ENCODE data around the gene TMEM89.

TMEM89 gene

GRCh38 chr3:48600711-48601621 is 20.6 kb downstream of the TMEM89 start:
- no CpG with 5 or more reads among the region's 19 CpGs for WGBS, 2 donors (ENCODE audit: extremely low coverage in 2 of 2, insufficient read length in 2 of 2, insufficient replicate concordance in 1 of 2)
- H2BK12ac ChIP-seq (ENCODE audit: low read length), result no peak overlapping the region
- no peak overlapping the region for H3K27ac ChIP-seq (replicated peaks; ENCODE audit: low read length)
- no peaks in the 10 kb centered on the region for H3K9me3 ChIP-seq (replicated peaks in 1 of 2; ENCODE audit: control insufficient read depth in 2 of 2, insufficient read depth in 1 of 2, low read depth in 1 of 2, low read length in 2 of 2)
- H2AFZ ChIP-seq (ENCODE audit: low read length), result no peak overlapping the region
- no peak overlapping the region for H2BK120ac ChIP-seq (ENCODE audit: low read depth, low read length)
- H2BK5ac ChIP-seq (ENCODE audit: low read length), result no peak overlapping the region
- H3K23ac ChIP-seq (ENCODE audit: low read depth, low read length, poor library complexity), result peak overlapping the region; percentile 37
- H3K4me2 ChIP-seq (ENCODE audit: insufficient read depth, low read length, poor library complexity, severe bottlenecking), result no peak overlapping the region
- no peaks in the 10 kb centered on the region for H3K79me1 ChIP-seq (ENCODE audit: low read depth, low read length)
- H3K36me3 ChIP-seq (replicated peaks in 1 of 2; ENCODE audit: control insufficient read depth in 2 of 2, insufficient read depth in 2 of 2, low read length in 2 of 2), result peaks cover 79 to 91% of the 10 kb centered on the region in 2 donors
- DNase-seq (ENCODE audit: low spot score), result no peak
- no peak overlapping the region for H2AK5ac ChIP-seq (ENCODE audit: low read depth, low read length)
- no peak overlapping the region for H3K18ac ChIP-seq (ENCODE audit: low read length)
- H3K27me3 ChIP-seq (ENCODE audit: control insufficient read depth in 3 of 3, insufficient read depth in 3 of 3, low read depth in 1 of 3, low read length in 3 of 3), result peaks cover 0 to 2% (median 0%) of the 10 kb centered on the region in 3 experiments
- H4K91ac ChIP-seq (ENCODE audit: low read depth, low read length, poor library complexity), result no peak overlapping the region
- H4K8ac ChIP-seq (ENCODE audit: low read depth, low read length), result no peak overlapping the region
- peaks cover 0 to under 1% of the 10 kb centered on the region in 2 donors for H3K4me1 ChIP-seq (ENCODE audit: control insufficient read depth in 2 of 2, insufficient read depth in 1 of 2, low read depth in 1 of 2, low read length in 2 of 2)
- peak overlapping the region in 1 of 2 donors; percentile 51 for H3K4me3 ChIP-seq (ENCODE audit: low read length in 2 of 2)
- no peak overlapping the region for H2BK15ac ChIP-seq (ENCODE audit: low read length)
- H3K4ac ChIP-seq (ENCODE audit: low read length), result no peak overlapping the region
- H3K14ac ChIP-seq (ENCODE audit: low read length), result no peak overlapping the region
- H3K9ac ChIP-seq (ENCODE audit: low read depth, low read length, poor library complexity), result no peak overlapping the region

GRCh38 chr3:48599509-48600285 is 21.9 kb downstream of the TMEM89 start:
- Histone ChIP-seq H3K36me3 (replicated peaks in 1 of 2; ENCODE audit: control insufficient read depth in 2 of 2, insufficient read depth in 2 of 2, low read length in 2 of 2) (peaks cover 67 to 78% of the 10 kb centered on the region in 2 donors), H3K9ac (ENCODE audit: low read depth, low read length, poor library complexity) (no peak overlapping the region), H3K9me3 (replicated peaks in 1 of 2; ENCODE audit: control insufficient read depth in 2 of 2, insufficient read depth in 1 of 2, low read depth in 1 of 2, low read length in 2 of 2) (no peaks in the 10 kb centered on the region), H3K18ac (ENCODE audit: low read length) (no peak overlapping the region), H3K4me3 (ENCODE audit: low read length in 2 of 2) (no peak overlapping the region), H3K14ac (ENCODE audit: low read length) (no peak overlapping the region), H3K4me2 (ENCODE audit: insufficient read depth, low read length, poor library complexity, severe bottlenecking) (no peak overlapping the region), H3K79me1 (ENCODE audit: low read depth, low read length) (no peaks in the 10 kb centered on the region), H4K91ac (ENCODE audit: low read depth, low read length, poor library complexity) (no peak overlapping the region), H3K27me3 (ENCODE audit: control insufficient read depth in 3 of 3, insufficient read depth in 3 of 3, low read depth in 1 of 3, low read length in 3 of 3) (peaks cover 0 to 2% (median 0%) of the 10 kb centered on the region in 3 experiments), H2BK15ac (ENCODE audit: low read length) (no peak overlapping the region), H2BK12ac (ENCODE audit: low read length) (no peak overlapping the region), H3K4me1 (ENCODE audit: control insufficient read depth in 2 of 2, insufficient read depth in 1 of 2, low read depth in 1 of 2, low read length in 2 of 2) (peaks cover 0 to 7% of the 10 kb centered on the region in 2 donors), H4K8ac (ENCODE audit: low read depth, low read length) (no peak overlapping the region), H3K4ac (ENCODE audit: low read length) (no peak overlapping the region), H2AK5ac (ENCODE audit: low read depth, low read length) (no peak overlapping the region), H2AFZ (ENCODE audit: low read length) (no peak overlapping the region), H2BK5ac (ENCODE audit: low read length) (no peak overlapping the region), H3K23ac (ENCODE audit: low read depth, low read length, poor library complexity) (no peak overlapping the region), H3K27ac (replicated peaks; ENCODE audit: low read length) (no peak overlapping the region), H2BK120ac (ENCODE audit: low read depth, low read length) (no peak overlapping the region)
- no peak for DNase-seq (ENCODE audit: low spot score)
- no CpG with 5 or more reads among the region's 12 CpGs for WGBS, 2 donors (ENCODE audit: extremely low coverage in 2 of 2, insufficient read length in 2 of 2, insufficient replicate concordance in 1 of 2)

GRCh38 chr3:48599077-48599501 is 22.5 kb downstream of the TMEM89 start:
- no peak overlapping the region for H3K9ac ChIP-seq (ENCODE audit: low read depth, low read length, poor library complexity)
- no peak overlapping the region for H3K27ac ChIP-seq (replicated peaks; ENCODE audit: low read length)
- no peak overlapping the region for H4K8ac ChIP-seq (ENCODE audit: low read depth, low read length)
- no peak overlapping the region for H3K4me2 ChIP-seq (ENCODE audit: insufficient read depth, low read length, poor library complexity, severe bottlenecking)
- peaks cover 0 to 11% of the 10 kb centered on the region in 2 donors for H3K4me1 ChIP-seq (ENCODE audit: control insufficient read depth in 2 of 2, insufficient read depth in 1 of 2, low read depth in 1 of 2, low read length in 2 of 2)
- H3K4ac ChIP-seq (ENCODE audit: low read length), result no peak overlapping the region
- no peak overlapping the region for H4K91ac ChIP-seq (ENCODE audit: low read depth, low read length, poor library complexity)
- no peak overlapping the region for H2AFZ ChIP-seq (ENCODE audit: low read length)
- no peak for DNase-seq (ENCODE audit: low spot score)
- no peak overlapping the region for H3K14ac ChIP-seq (ENCODE audit: low read length)
- no peak overlapping the region for H2BK12ac ChIP-seq (ENCODE audit: low read length)
- H2BK5ac ChIP-seq (ENCODE audit: low read length), result no peak overlapping the region
- H3K18ac ChIP-seq (ENCODE audit: low read length), result no peak overlapping the region
- no peaks in the 10 kb centered on the region for H3K79me1 ChIP-seq (ENCODE audit: low read depth, low read length)
- no peaks in the 10 kb centered on the region for H3K9me3 ChIP-seq (replicated peaks in 1 of 2; ENCODE audit: control insufficient read depth in 2 of 2, insufficient read depth in 1 of 2, low read depth in 1 of 2, low read length in 2 of 2)
- no peak overlapping the region for H3K4me3 ChIP-seq (ENCODE audit: low read length in 2 of 2)
- H3K23ac ChIP-seq (ENCODE audit: low read depth, low read length, poor library complexity), result no peak overlapping the region
- WGBS, 2 donors (ENCODE audit: extremely low coverage in 2 of 2, insufficient read length in 2 of 2, insufficient replicate concordance in 1 of 2), result no CpG with 5 or more reads among the region's 11 CpGs
- peaks cover 61 to 72% of the 10 kb centered on the region in 2 donors for H3K36me3 ChIP-seq (replicated peaks in 1 of 2; ENCODE audit: control insufficient read depth in 2 of 2, insufficient read depth in 2 of 2, low read length in 2 of 2)
- no peak overlapping the region for H2BK120ac ChIP-seq (ENCODE audit: low read depth, low read length)
- H3K27me3 ChIP-seq (ENCODE audit: control insufficient read depth in 3 of 3, insufficient read depth in 3 of 3, low read depth in 1 of 3, low read length in 3 of 3), result peaks cover 0 to 2% (median 0%) of the 10 kb centered on the region in 3 experiments
- H2BK15ac ChIP-seq (ENCODE audit: low read length), result no peak overlapping the region
- H2AK5ac ChIP-seq (ENCODE audit: low read depth, low read length), result no peak overlapping the region

Measured in neuronal stem cell (in vitro differentiated cells).